Measurements from ENCODE around the gene SPATS2.

The SPATS2 gene

DNA sequence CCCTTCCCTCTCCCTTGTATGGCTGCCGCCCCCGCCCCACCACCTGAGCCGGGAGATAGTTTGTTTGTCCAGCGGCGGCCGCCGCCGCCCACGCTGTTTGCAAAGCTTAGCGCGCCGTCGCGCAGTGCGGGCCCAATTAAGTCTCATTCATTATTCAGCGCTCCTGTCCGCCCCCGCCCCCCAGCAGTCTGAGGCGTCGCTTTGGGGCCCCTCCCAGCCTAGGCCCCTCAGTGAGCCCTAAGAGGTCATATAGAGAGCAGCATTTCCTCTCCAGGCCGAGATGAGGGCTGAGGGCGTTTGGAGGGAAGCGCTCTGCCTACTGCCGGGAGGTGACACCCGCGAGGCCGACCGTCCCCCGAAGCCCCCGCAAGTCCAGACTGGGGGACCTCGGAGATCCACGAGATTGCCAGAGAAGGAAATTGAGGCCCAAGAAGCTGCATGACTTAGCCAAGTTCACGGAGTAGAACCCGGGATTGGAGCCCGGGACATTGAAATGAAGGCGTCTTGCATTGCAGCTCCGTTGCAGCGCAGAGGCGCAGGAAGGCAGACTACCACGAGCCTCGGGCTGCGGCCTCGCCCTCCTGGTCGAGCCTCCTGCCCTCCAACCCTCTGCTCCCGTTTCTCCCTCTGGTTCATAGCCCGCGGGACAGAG is 20.5 kb upstream of the SPATS2 start, which contains the start of gene DNAJC22 (continued):
- TF ChIP-seq, protein P1, sequence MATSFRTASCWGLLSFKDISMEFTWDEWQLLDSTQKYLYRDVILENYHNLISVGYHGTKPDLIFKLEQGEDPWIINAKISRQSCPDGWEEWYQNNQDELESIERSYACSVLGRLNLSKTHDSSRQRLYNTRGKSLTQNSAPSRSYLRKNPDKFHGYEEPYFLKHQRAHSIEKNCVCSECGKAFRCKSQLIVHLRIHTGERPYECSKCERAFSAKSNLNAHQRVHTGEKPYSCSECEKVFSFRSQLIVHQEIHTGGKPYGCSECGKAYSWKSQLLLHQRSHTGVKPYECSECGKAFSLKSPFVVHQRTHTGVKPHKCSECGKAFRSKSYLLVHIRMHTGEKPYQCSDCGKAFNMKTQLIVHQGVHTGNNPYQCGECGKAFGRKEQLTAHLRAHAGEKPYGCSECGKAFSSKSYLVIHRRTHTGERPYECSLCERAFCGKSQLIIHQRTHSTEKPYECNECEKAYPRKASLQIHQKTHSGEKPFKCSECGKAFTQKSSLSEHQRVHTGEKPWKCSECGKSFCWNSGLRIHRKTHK (tag by site-specific recombination; IDR thresholded peaks at IDR 0.05) = no peak
- TF ChIP-seq ZNF184 (tag by site-specific recombination; IDR thresholded peaks at IDR 0.05) (no peak), ZNF366 (tag by site-specific recombination; conservative IDR thresholded peaks at IDR 0.05) (no peak), ZNF350 (tag by site-specific recombination; IDR thresholded peaks at IDR 0.05) (no peak), OVOL3 (tag by site-specific recombination; IDR thresholded peaks at IDR 0.05) (no peak), ZNF530 (tag by site-specific recombination; IDR thresholded peaks at IDR 0.05; ENCODE audit: low read depth) (no peak), ZNF112 (tag by site-specific recombination; IDR thresholded peaks at IDR 0.05) (no peak), ZNF529 (tag by site-specific recombination; IDR thresholded peaks at IDR 0.05; ENCODE audit: insufficient replicate concordance) (no peak), ZNF549 (tag by site-specific recombination; IDR thresholded peaks at IDR 0.05) (no peak), ZNF133 (tag by site-specific recombination; IDR thresholded peaks at IDR 0.05) (no peak), YY1 (tag by site-specific recombination; IDR thresholded peaks at IDR 0.05) (no peak), ZBTB20 (tag by site-specific recombination; IDR thresholded peaks at IDR 0.05) (peak; percentile 95), ZNF132 (tag by site-specific recombination; IDR thresholded peaks at IDR 0.05; ENCODE audit: borderline replicate concordance) (no peak), ZNF223 (tag by site-specific recombination; IDR thresholded peaks at IDR 0.05) (no peak), ZNF48 (tag by site-specific recombination; IDR thresholded peaks at IDR 0.05) (no peak), ZNF391 (tag by site-specific recombination; IDR thresholded peaks at IDR 0.05; ENCODE audit: borderline replicate concordance, low read depth) (no peak), SP7 (tag by site-specific recombination; IDR thresholded peaks at IDR 0.05) (no peak), ZNF423 (tag by site-specific recombination; IDR thresholded peaks at IDR 0.05) (0 out of 2 replicates have a peak, but pooled peaks have one; percentile 6), YY2 (tag by site-specific recombination; IDR thresholded peaks at IDR 0.05) (no peak), ZNF473 (tag by site-specific recombination; IDR thresholded peaks at IDR 0.05) (no peak)
- TF ChIP-seq, protein P2, sequence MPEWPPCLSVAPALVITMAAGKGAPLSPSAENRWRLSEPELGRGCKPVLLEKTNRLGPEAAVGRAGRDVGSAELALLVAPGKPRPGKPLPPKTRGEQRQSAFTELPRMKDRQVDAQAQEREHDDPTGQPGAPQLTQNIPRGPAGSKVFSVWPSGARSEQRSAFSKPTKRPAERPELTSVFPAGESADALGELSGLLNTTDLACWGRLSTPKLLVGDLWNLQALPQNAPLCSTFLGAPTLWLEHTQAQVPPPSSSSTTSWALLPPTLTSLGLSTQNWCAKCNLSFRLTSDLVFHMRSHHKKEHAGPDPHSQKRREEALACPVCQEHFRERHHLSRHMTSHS (tag by site-specific recombination; IDR thresholded peaks at IDR 0.05) = no peak
- TF ChIP-seq, protein P3, sequence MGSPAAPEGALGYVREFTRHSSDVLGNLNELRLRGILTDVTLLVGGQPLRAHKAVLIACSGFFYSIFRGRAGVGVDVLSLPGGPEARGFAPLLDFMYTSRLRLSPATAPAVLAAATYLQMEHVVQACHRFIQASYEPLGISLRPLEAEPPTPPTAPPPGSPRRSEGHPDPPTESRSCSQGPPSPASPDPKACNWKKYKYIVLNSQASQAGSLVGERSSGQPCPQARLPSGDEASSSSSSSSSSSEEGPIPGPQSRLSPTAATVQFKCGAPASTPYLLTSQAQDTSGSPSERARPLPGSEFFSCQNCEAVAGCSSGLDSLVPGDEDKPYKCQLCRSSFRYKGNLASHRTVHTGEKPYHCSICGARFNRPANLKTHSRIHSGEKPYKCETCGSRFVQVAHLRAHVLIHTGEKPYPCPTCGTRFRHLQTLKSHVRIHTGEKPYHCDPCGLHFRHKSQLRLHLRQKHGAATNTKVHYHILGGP (tag by site-specific recombination; IDR thresholded peaks at IDR 0.05) = no peak
- TF ChIP-seq, protein P4, sequence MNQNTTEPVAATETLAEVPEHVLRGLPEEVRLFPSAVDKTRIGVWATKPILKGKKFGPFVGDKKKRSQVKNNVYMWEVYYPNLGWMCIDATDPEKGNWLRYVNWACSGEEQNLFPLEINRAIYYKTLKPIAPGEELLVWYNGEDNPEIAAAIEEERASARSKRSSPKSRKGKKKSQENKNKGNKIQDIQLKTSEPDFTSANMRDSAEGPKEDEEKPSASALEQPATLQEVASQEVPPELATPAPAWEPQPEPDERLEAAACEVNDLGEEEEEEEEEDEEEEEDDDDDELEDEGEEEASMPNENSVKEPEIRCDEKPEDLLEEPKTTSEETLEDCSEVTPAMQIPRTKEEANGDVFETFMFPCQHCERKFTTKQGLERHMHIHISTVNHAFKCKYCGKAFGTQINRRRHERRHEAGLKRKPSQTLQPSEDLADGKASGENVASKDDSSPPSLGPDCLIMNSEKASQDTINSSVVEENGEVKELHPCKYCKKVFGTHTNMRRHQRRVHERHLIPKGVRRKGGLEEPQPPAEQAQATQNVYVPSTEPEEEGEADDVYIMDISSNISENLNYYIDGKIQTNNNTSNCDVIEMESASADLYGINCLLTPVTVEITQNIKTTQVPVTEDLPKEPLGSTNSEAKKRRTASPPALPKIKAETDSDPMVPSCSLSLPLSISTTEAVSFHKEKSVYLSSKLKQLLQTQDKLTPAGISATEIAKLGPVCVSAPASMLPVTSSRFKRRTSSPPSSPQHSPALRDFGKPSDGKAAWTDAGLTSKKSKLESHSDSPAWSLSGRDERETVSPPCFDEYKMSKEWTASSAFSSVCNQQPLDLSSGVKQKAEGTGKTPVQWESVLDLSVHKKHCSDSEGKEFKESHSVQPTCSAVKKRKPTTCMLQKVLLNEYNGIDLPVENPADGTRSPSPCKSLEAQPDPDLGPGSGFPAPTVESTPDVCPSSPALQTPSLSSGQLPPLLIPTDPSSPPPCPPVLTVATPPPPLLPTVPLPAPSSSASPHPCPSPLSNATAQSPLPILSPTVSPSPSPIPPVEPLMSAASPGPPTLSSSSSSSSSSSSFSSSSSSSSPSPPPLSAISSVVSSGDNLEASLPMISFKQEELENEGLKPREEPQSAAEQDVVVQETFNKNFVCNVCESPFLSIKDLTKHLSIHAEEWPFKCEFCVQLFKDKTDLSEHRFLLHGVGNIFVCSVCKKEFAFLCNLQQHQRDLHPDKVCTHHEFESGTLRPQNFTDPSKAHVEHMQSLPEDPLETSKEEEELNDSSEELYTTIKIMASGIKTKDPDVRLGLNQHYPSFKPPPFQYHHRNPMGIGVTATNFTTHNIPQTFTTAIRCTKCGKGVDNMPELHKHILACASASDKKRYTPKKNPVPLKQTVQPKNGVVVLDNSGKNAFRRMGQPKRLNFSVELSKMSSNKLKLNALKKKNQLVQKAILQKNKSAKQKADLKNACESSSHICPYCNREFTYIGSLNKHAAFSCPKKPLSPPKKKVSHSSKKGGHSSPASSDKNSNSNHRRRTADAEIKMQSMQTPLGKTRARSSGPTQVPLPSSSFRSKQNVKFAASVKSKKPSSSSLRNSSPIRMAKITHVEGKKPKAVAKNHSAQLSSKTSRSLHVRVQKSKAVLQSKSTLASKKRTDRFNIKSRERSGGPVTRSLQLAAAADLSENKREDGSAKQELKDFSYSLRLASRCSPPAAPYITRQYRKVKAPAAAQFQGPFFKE (tag by site-specific recombination; IDR thresholded peaks at IDR 0.05; ENCODE audit: borderline replicate concordance) = no peak
- TF ChIP-seq, protein P5, sequence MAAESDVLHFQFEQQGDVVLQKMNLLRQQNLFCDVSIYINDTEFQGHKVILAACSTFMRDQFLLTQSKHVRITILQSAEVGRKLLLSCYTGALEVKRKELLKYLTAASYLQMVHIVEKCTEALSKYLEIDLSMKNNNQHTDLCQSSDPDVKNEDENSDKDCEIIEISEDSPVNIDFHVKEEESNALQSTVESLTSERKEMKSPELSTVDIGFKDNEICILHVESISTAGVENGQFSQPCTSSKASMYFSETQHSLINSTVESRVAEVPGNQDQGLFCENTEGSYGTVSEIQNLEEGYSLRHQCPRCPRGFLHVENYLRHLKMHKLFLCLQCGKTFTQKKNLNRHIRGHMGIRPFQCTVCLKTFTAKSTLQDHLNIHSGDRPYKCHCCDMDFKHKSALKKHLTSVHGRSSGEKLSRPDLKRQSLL (tag by site-specific recombination; IDR thresholded peaks at IDR 0.05) = 0 out of 2 replicates have a peak, but pooled peaks have one; percentile 4
- TF ChIP-seq, protein P6, sequence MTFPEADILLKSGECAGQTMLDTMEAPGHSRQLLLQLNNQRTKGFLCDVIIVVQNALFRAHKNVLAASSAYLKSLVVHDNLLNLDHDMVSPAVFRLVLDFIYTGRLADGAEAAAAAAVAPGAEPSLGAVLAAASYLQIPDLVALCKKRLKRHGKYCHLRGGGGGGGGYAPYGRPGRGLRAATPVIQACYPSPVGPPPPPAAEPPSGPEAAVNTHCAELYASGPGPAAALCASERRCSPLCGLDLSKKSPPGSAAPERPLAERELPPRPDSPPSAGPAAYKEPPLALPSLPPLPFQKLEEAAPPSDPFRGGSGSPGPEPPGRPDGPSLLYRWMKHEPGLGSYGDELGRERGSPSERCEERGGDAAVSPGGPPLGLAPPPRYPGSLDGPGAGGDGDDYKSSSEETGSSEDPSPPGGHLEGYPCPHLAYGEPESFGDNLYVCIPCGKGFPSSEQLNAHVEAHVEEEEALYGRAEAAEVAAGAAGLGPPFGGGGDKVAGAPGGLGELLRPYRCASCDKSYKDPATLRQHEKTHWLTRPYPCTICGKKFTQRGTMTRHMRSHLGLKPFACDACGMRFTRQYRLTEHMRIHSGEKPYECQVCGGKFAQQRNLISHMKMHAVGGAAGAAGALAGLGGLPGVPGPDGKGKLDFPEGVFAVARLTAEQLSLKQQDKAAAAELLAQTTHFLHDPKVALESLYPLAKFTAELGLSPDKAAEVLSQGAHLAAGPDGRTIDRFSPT (tag by site-specific recombination; IDR thresholded peaks at IDR 0.05) = 0 out of 2 replicates have a peak, but pooled peaks have one; percentile 32
